ENCODE results near the gene IMP3.

GRCh38 chr15:75656813-75657212 is 16.8 kb upstream of the IMP3 start:
- TF ChIP-seq CTCF (IDR thresholded peaks at IDR 0.05; ENCODE audit: borderline replicate concordance, extremely low read depth, low read length, poor library complexity, severe bottlenecking), result no peak
- TF ChIP-seq EZH2 (IDR thresholded peaks at IDR 0.05; ENCODE audit: borderline replicate concordance, low read depth, low read length, severe bottlenecking), result no peak
